A673 (cell line): ENCODE results near the gene PRSS21. TPM values are rescaled to one million over a fixed set of nuclear protein-coding genes. Genes with fewer than 3 reads are reported as not detected.
A peak's percentile ranks its signal among the peaks of the same experiment; 100 is the strongest.

Source experiments
- BruUV-seq: library from RNA; stranded (reverse); fragments of 400-500 nt; replicated peaks from 2 replicates; lab custom pipeline; 2021; lab: Mats Ljungman, UMichigan
- CTCF ChIA-PET: fragments of 300-600 bp; sonication (Branson Sonifier 250); formaldehyde crosslinking; loops from one replicate; lab custom pipeline; 2022; ENCODE audit warnings: antibody characterized with exemption; lab: Charles Lee
- POLR2A ChIA-PET: fragments of 300-600 bp; sonication (Branson Sonifier 250); formaldehyde crosslinking; loops from one replicate; lab custom pipeline; 2022; ENCODE audit warnings: antibody characterized with exemption; ENCODE audit not compliant: low non-redundant PET; lab: Charles Lee
- DNase-seq: peaks from one replicate; pipeline ENCODE4 v3.0.0-alpha.2; 2015; ENCODE audit warnings: low spot score
- H3K27ac ChIP-seq: fragments of 200-600 bp; sonication (generic); 2 replicates; pipeline ENCODE4 v1.5.1; 2016; ENCODE audit warnings: mixed run types, low read depth, mild to moderate bottlenecking, mixed read lengths, antibody characterized with exemption, low read length; ENCODE audit not compliant: poor library complexity, severe bottlenecking
- H3K27me3 ChIP-seq: fragments of 200-600 bp; sonication (generic); replicated peaks from 2 replicates; pipeline ENCODE4 v1.6.1; 2017; ENCODE audit warnings: mixed run types, low read depth, mild to moderate bottlenecking, mixed read lengths, antibody characterized with exemption, low read length; ENCODE audit not compliant: insufficient read depth, poor library complexity
- H3K36me3 ChIP-seq: fragments of 200-600 bp; sonication (generic); 2 replicates; pipeline ENCODE4 v1.6.1; 2016; ENCODE audit warnings: mixed run types, mild to moderate bottlenecking, mixed read lengths, antibody characterized with exemption, low read length; ENCODE audit not compliant: insufficient read depth, poor library complexity, severe bottlenecking
- H3K4me1 ChIP-seq: fragments of 200-600 bp; sonication (generic); 2 replicates; pipeline ENCODE4 v1.6.1; 2017; ENCODE audit warnings: mixed run types, mild to moderate bottlenecking, mixed read lengths, antibody characterized with exemption, low read length; ENCODE audit not compliant: insufficient read depth, poor library complexity, severe bottlenecking
- H3K4me3 ChIP-seq: fragments of 200-600 bp; sonication (generic); 2 replicates; pipeline ENCODE4 v1.5.1; 2016; ENCODE audit warnings: low read depth, mixed run types, mild to moderate bottlenecking, mixed read lengths, low read length; ENCODE audit not compliant: poor library complexity, severe bottlenecking
- H3K9me3 ChIP-seq: fragments of 200-600 bp; sonication (generic); 2 replicates; pipeline ENCODE4 v1.6.1; 2016; ENCODE audit warnings: mixed run types, low read depth, mild to moderate bottlenecking, mixed read lengths, antibody characterized with exemption, low read length; ENCODE audit not compliant: poor library complexity, severe bottlenecking
- EZH2 ChIP-seq: fragments of 200-600 bp; sonication (generic); IDR thresholded peaks from 2 replicates; pipeline ENCODE4 v1.6.1; 2017; ENCODE audit warnings: borderline replicate concordance, low read depth, mild to moderate bottlenecking, mixed read lengths, antibody characterized with exemption, low read length; ENCODE audit not compliant: poor library complexity, severe bottlenecking
- intact Hi-C: fragments of 100-400 bp; cut with micrococcal nuclease; formaldehyde crosslinking; loops from one replicate; pipeline ENCODE4 v1.10.0; 2022; ENCODE audit not compliant: unreplicated experiment
- total RNA-seq: library from RNA; stranded (reverse); gene quantifications from 2 replicates; pipeline ENCODE4 v1.2.3, GENCODE V29; 2021
- TF ChIP-seq, protein P1 (sequence below): fragments of 300-800, 200-600 bp; sonication (generic); conservative IDR thresholded peaks from 2 replicates; pipeline ENCODE4 v1.5.1; 2017; ENCODE audit warnings: low read depth, mild to moderate bottlenecking, antibody characterized with exemption, low read length, moderate library complexity, mixed read lengths

The PRSS21 gene
- total RNA-seq, 1 experiment from 2014 or later, result not detected

DNA sequence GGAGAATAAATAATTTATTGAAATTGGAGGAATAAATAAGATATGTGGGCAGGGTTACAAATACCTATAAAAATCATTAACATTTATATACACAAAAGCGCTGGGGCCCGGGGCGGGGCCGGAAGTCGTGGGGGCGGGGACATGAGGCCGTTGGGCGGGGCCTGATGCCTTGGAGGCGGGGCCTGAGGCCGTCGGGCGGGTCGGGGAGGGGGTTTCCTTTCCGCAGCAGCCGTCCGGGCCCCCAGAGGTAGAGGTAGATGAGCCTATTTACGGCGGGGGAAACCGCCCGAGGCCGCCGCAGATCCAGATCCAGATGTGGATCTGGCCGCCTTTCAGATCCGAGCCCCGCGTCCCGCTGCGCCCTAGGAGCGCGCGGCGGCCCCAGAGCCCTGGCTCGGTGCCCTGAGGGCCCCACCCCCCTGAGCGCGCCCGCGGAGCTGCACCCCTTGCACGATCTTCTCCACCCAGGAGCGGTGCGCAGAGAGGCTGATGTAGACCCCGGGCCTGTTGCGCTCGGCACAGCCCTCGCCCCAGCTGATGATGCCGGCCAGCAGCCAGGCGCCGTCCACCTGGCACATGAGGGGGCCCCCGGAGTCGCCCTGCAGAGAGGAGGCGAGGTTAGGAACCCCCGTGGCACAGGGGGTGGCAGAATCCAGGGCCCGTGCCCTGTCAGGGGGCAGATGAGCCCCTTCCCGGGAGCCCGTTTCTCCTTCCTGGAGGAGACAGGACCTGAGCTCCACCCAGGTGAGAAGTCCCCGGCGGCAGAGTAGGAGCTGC lies 35.9 kb downstream of the PRSS21 start:
- ChIA-PET CTCF (no interaction called here), POLR2A (no interaction called here)
- H3K27me3 ChIP-seq, result peaks cover 7% of the 10 kb centered on the region
- no peak overlapping the region for H3K27ac ChIP-seq
- no TSS peak for BruUV-seq
- intact Hi-C loops, result no loop called here
- H3K4me1 ChIP-seq, result no peaks in the 10 kb centered on the region
- no peaks in the 10 kb centered on the region for H3K36me3 ChIP-seq
- no peaks in the 10 kb centered on the region for H3K9me3 ChIP-seq
- no peak for DNase-seq
- TF ChIP-seq, protein P1, sequence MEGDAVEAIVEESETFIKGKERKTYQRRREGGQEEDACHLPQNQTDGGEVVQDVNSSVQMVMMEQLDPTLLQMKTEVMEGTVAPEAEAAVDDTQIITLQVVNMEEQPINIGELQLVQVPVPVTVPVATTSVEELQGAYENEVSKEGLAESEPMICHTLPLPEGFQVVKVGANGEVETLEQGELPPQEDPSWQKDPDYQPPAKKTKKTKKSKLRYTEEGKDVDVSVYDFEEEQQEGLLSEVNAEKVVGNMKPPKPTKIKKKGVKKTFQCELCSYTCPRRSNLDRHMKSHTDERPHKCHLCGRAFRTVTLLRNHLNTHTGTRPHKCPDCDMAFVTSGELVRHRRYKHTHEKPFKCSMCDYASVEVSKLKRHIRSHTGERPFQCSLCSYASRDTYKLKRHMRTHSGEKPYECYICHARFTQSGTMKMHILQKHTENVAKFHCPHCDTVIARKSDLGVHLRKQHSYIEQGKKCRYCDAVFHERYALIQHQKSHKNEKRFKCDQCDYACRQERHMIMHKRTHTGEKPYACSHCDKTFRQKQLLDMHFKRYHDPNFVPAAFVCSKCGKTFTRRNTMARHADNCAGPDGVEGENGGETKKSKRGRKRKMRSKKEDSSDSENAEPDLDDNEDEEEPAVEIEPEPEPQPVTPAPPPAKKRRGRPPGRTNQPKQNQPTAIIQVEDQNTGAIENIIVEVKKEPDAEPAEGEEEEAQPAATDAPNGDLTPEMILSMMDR, result no peak
- TF ChIP-seq EZH2, result no peak
- no peak overlapping the region for H3K4me3 ChIP-seq

DNA sequence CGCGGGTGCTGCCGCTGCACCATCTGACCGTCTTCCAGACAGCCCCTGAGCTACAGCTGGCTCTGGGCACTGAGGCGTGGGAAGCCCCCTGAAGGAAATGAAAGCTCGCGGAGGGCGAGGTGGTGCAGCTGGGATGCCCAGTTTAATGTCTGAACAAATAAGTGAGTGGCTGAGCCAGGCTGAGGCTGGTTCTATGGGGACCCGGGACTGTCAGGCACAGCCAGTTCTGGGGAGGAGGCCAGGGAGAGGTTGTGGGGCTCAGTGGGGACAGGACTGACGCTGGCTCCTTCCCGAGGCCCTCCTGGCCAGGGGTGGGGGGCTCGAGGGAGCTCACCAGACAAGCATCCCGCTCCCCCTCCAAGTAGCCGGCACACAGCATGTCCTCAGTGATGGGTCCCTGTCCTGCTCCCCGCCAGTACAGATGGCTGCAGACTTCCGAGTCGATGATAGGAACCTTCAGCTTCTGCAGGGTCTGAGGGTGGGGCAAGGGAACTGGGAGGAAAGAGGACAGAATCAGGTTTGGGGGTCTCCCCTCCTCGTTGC lies 36.6 kb downstream of the PRSS21 start:
- BruUV-seq, result no TSS peak
- no peak for TF ChIP-seq EZH2
- TF ChIP-seq, protein P1, result no peak
- no peaks in the 10 kb centered on the region for H3K4me1 ChIP-seq
- H3K27ac ChIP-seq, result no peak overlapping the region
- H3K9me3 ChIP-seq, result no peaks in the 10 kb centered on the region
- intact Hi-C loops, result no loop called here
- H3K4me3 ChIP-seq, result no peak overlapping the region
- H3K27me3 ChIP-seq, result peaks cover 14% of the 10 kb centered on the region
- DNase-seq, result no peak
- CTCF ChIA-PET, result no interaction called here
- POLR2A ChIA-PET, result no interaction called here
- no peaks in the 10 kb centered on the region for H3K36me3 ChIP-seq

DNA sequence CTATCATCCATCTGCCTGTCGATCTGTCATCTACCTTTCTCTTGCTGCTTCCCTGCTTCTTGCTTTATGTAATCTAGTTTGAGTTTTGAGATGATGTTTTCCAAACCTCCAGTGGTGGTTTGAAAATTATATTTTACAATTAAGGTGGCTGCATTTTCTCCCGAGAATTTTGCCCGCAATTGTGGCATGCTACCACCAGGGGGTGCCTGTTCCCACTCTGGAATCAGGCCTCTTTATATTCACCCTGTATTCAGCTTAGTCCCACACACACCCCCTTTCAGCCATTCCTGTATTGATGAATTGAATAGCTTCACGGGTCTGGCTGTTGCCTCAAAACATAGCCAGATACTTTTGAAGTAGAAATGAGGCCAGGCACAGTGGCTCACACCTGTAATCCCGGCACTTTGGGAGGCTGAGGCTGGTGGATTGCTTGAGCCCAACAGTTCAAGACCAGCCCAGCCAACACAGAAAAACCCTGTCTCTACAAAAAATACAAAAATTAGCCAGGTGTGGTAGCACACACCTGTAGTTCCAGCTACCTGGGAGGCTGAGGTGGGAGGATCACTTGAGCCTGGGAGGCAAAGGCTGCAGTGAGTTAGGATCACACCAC lies 37.8 kb downstream of the PRSS21 start:
- TF ChIP-seq, protein P1, result peak; percentile 65
- TF ChIP-seq EZH2, result no peak
- Histone ChIP-seq H3K27ac (no peak overlapping the region), H3K4me3 (no peak overlapping the region), H3K9me3 (no peaks in the 10 kb centered on the region), H3K36me3 (no peaks in the 10 kb centered on the region), H3K4me1 (no peaks in the 10 kb centered on the region), H3K27me3 (peaks cover 18% of the 10 kb centered on the region)
- ChIA-PET CTCF (no interaction called here), POLR2A (no interaction called here)
- no peak for DNase-seq
- intact Hi-C loops, result no loop called here
- BruUV-seq, result no TSS peak
